Spleen (tissue), 7 donors: ENCODE data around the gene GFER.
A peak's percentile ranks its signal among the peaks of the same experiment; 100 is the strongest.

Experiments
- POLR2A ChIP-seq, 3 donors: fragments of 450-650 bp; IDR thresholded peaks; one replicate each; pipeline ENCODE4 v1.5.1; 2017; ENCODE audit warnings: antibody characterized with exemption in 3 of 3, mild to moderate bottlenecking in 1 of 3
- TF ChIP-seq, protein P1 (sequence below), 11 experiments: fragments of 200-600 bp in 7 of 11; fragments of 450-650 bp in 4 of 11; sonication (generic) in 4 of 11; IDR thresholded peaks in 8 of 11; conservative IDR thresholded peaks in 3 of 11; 1 replicate in 7 of 11; 2 replicates in 4 of 11; pipeline versions ENCODE4 v1.4.0 to v1.8.0; 2016 to 2021; ENCODE audit warnings: antibody characterized with exemption in 11 of 11, inconsistent platforms in 4 of 11, mild to moderate bottlenecking in 1 of 11
- donor health status: DM: no; HTN: no; CAD: no; lungs with moderate emphysema.
- donor health status: DM: no; HTN: no; CAD: no.
- donor health status: DM: no; HTN: no; CAD: no.

DNA sequence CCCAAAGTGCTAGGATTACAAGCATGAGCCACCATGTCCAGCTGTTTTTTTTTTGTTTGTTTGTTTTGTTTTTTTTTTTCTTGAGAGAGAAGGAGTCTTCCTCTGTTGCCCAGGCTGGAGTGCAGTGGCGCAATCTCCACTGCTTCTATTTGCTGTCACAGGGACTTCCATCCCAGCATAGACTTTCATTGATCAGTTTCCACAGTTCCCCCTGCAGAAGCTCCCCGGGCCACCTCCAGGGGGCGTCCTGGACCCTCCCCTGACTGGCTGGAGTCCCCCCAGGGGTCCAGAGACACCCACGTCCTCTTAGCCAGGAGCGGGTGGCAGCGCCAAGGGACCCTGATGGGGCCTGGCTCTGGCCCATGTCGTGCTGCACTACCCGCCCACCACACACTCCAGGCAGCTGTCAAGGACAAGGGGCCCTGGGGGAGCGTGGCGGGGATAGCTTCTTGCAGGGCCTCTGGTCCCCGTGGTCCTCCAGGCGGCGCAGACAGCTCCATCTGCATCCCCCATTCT is 32.5 kb downstream of the GFER start:
- no peak for TF ChIP-seq POLR2A (IDR thresholded peaks at IDR 0.05)
- TF ChIP-seq, protein P1, sequence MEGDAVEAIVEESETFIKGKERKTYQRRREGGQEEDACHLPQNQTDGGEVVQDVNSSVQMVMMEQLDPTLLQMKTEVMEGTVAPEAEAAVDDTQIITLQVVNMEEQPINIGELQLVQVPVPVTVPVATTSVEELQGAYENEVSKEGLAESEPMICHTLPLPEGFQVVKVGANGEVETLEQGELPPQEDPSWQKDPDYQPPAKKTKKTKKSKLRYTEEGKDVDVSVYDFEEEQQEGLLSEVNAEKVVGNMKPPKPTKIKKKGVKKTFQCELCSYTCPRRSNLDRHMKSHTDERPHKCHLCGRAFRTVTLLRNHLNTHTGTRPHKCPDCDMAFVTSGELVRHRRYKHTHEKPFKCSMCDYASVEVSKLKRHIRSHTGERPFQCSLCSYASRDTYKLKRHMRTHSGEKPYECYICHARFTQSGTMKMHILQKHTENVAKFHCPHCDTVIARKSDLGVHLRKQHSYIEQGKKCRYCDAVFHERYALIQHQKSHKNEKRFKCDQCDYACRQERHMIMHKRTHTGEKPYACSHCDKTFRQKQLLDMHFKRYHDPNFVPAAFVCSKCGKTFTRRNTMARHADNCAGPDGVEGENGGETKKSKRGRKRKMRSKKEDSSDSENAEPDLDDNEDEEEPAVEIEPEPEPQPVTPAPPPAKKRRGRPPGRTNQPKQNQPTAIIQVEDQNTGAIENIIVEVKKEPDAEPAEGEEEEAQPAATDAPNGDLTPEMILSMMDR (IDR thresholded peaks at IDR 0.05 in 8 of 11, conservative IDR thresholded peaks at IDR 0.05 in 3 of 11): peak in 6 of 11 experiments; percentile 15 to 54 (median 39)
